ENCODE measurements around the gene WRAP73. TPM values are rescaled to one million over a fixed set of nuclear protein-coding genes. Genes with fewer than 3 reads are reported as not detected.

WRAP73 gene
- polyA plus RNA-seq, 2 of the 4 experiments (the other 2 are of a cell fraction): 15.4 to 16.1 TPM

DNA sequence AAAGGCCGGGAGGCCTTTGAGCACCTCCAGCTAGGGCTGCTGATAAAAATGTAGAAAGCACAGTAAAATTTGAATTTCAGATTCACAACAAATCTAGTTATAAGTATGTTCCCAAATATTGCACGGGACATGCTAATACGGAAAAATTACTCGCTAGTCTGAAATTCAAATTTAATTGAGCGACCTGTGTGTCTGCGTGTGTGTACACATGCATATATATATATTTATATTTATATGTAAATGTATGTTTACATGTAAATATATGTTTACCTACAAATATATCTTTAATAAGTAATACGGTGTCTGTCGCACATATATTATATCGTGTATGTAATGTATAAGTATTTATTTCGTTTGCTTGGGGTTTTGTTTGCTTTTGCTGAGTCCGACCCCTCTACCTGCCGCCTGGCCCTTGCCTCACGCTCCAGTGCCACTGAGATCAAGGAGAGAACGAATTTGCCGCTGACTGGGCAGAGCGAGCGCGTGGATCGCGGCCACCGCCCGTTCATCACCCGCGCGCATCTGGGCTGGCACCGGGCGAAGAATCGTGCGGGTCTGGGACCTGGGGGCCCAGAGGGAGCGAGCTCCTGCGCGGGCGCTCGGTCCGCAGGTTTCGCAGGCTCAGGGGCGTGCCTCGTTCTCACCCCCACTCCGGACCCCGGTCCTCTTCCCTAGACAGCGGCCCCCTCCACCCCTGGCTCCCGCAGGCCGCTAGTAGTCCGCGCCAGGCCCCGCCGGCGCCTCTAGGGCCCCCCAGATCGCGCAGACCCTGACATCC lies 534 bp upstream of the WRAP73 start:
- Histone ChIP-seq H3K4me2 (peak overlapping the region; percentile 93; the same call in 2 of the 3 replicates), H3K27ac (no peak overlapping the region), H3K4me1 (peaks cover 11% of the 10 kb centered on the region; the same call in 2 of the 3 replicates), H3K9me3 (no peaks in the 10 kb centered on the region), H3K4me3 (peak overlapping the region; percentile 96; the same call in 2 of the 3 replicates)
- 81% methylated on average over 38 of the region's 50 CpGs for WGBS (ENCODE audit: missing lambda C conversion rate)
- DNase-seq (ENCODE audit: low read depth in 1 of 2, low spot score in 1 of 2) (no peak), FAIRE-seq (no peak), ATAC-seq (no peak)
- ChIA-PET POLR2A (no interaction called here), CTCF (interaction anchor here (0.9 kb wide), 1 partner anchor 197 kb away, joined by 3 read pairs; no protein-coding TSS in a partner anchor)
- TF ChIP-seq HMGXB4 (CRISPR knock-in tag; IDR thresholded peaks at IDR 0.05; ENCODE audit: borderline replicate concordance): no peak
- TF ChIP-seq NR3C1 (IDR thresholded peaks at IDR 0.05): no peak
- no peak for TF ChIP-seq PBX3 (IDR thresholded peaks at IDR 0.05)
- TF ChIP-seq NPAS2 (CRISPR knock-in tag; IDR thresholded peaks at IDR 0.05; ENCODE audit: borderline replicate concordance): no peak
- no peak for TF ChIP-seq HDAC2 (IDR thresholded peaks at IDR 0.05)
- TF ChIP-seq HOXA7 (CRISPR knock-in tag; IDR thresholded peaks at IDR 0.05): no peak
- no peak for TF ChIP-seq RFX5 (IDR thresholded peaks at IDR 0.05)

- H3K27ac ChIP-seq: no peak overlapping the region
- 85% methylated on average over 13 of the region's 20 CpGs for WGBS (ENCODE audit: missing lambda C conversion rate)
- FAIRE-seq: no peak
- ChIA-PET CTCF (interaction anchor here (1.0 to 1.4 kb wide), 2 partner anchors 32 to 78 kb away, joined by 3 to 6 read pairs; no protein-coding TSS in a partner anchor), POLR2A (no interaction called here)
- H3K4me1 ChIP-seq: peaks cover 9% of the 10 kb centered on the region; the same call in 2 of the 3 replicates
- H3K4me2 ChIP-seq: no peak overlapping the region
- no peak for ATAC-seq
- no peak for DNase-seq (ENCODE audit: low read depth in 1 of 2, low spot score in 1 of 2)
- H3K4me3 ChIP-seq: no peak overlapping the region
- TF ChIP-seq RFX5 (IDR thresholded peaks at IDR 0.05): no peak
- TF ChIP-seq RNF2 (IDR thresholded peaks at IDR 0.05; ENCODE audit: borderline replicate concordance, low read depth): no peak
- no peak for TF ChIP-seq FOSL2 (IDR thresholded peaks at IDR 0.05)
- no peak for TF ChIP-seq FOSL2 (CRISPR knock-in tag; IDR thresholded peaks at IDR 0.05)
- H3K9me3 ChIP-seq: no peaks in the 10 kb centered on the region
Measured at GRCh38 chr1:3646596-3646995, 3.3 kb downstream of the WRAP73 start.

DNA sequence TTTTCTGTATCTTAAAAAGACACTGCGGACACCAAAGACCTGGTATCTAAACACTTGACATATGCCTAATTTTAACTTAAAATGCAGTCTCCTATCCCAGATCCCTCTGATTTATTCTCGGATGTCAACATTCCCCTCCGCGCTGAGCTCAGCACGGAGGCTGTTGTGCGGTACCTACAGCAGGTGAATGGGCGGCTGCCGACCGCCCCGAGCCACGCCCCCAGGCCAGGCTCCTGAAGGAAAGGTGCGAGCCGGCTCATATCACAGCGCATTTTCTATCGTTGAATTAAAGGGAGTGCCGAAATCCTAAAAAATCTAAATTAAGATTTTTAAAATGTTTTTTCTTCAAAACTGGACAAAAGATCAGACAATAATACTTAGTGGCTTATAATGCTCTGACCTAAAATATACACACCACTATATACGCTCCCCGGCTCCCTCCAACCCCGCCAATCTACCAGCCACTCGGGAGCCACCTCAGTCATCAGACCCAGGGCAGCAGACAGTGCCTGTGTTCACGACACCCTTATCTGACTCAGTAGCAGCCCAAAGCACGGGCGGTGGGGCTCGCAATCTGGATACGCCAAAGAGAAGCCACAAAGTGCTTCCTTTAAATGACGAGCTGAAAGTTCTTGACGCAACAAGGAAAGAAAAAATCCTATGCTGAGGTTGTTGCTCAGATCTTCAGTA lies 4.1 kb downstream of the WRAP73 start:
- peaks cover 6% of the 10 kb centered on the region; the same call in 1 of the 3 replicates for H3K4me1 ChIP-seq
- no peaks in the 10 kb centered on the region for H3K9me3 ChIP-seq
- no peak overlapping the region for H3K4me2 ChIP-seq
- no peak overlapping the region for H3K27ac ChIP-seq
- no peak for DNase-seq (ENCODE audit: low read depth in 1 of 2, low spot score in 1 of 2)
- ChIA-PET CTCF (interaction anchor here (1.0 to 1.2 kb wide), 3 partner anchors 31 to 193 kb away, joined by 3 read pairs; no protein-coding TSS in a partner anchor), POLR2A (no interaction called here)
- TF ChIP-seq USF2 (IDR thresholded peaks at IDR 0.05) (no peak), MAZ (IDR thresholded peaks at IDR 0.05; ENCODE audit: borderline replicate concordance, low read depth, low read length) (no peak), NR3C1 (IDR thresholded peaks at IDR 0.05) (no peak)
- no peak for FAIRE-seq
- ATAC-seq: no peak
- WGBS (ENCODE audit: missing lambda C conversion rate): 94% methylated on average over 27 of the region's 27 CpGs
- no peak overlapping the region for H3K4me3 ChIP-seq

GRCh38 chr1:3645247-3645646 lies 4.7 kb downstream of the WRAP73 start:
- ChIA-PET CTCF (interaction anchor here (1.2 kb wide), 2 partner anchors 79 to 192 kb away, joined by 3 read pairs; no protein-coding TSS in a partner anchor), POLR2A (no interaction called here)
- Histone ChIP-seq H3K9me3 (no peaks in the 10 kb centered on the region), H3K4me3 (no peak overlapping the region), H3K27ac (no peak overlapping the region), H3K4me1 (peaks cover 6% of the 10 kb centered on the region; the same call in 1 of the 3 replicates), H3K4me2 (no peak overlapping the region)
- WGBS (ENCODE audit: missing lambda C conversion rate): 96% methylated on average over 19 of the region's 43 CpGs
- ATAC-seq (no peak), FAIRE-seq (no peak), DNase-seq (ENCODE audit: low read depth in 1 of 2, low spot score in 1 of 2) (no peak)
- no peak for TF ChIP-seq SMC3 (IDR thresholded peaks at IDR 0.05)
- TF ChIP-seq KDM5A (IDR thresholded peaks at IDR 0.05): no peak
- no peak for TF ChIP-seq NFE2L2 (conservative IDR thresholded peaks at IDR 0.05; ENCODE audit: low read length)
- TF ChIP-seq EHF (CRISPR knock-in tag; IDR thresholded peaks at IDR 0.05): no peak
